ENCODE data around the gene WDFY1.

Gene WDFY1

DNA sequence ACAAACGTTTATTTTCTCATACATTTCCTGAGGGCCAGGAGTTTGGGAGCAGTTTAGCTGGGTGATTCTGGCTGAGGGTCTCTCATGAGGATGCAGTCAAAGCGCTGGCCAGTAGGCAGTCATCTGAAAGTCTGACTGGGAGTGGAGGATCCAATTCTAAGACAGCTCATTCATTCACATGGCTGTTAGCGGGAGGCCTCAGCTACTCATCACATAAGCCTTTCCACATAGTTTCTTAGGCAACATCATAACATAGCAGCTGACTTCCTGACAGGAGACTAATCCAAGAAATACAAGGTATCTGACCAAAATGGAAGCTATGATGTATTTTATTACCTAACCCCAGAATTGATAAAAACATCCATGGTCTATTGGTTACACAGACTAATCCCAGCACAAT, 9.3 kb upstream of the WDFY1 start:
- Histone ChIP-seq H3K27me3 (no peaks in the 10 kb centered on the region), H3K4me1 (peaks cover 9% of the 10 kb centered on the region), H3K9me3 (no peaks in the 10 kb centered on the region), H3K36me3 (peaks cover under 1% of the 10 kb centered on the region), H3K4me3 (ENCODE audit: low read depth, low read length) (no peak overlapping the region)
- no peak for DNase-seq
- TF ChIP-seq CTCF (IDR thresholded peaks at IDR 0.05; ENCODE audit: low read depth, low read length), result no peak

DNA sequence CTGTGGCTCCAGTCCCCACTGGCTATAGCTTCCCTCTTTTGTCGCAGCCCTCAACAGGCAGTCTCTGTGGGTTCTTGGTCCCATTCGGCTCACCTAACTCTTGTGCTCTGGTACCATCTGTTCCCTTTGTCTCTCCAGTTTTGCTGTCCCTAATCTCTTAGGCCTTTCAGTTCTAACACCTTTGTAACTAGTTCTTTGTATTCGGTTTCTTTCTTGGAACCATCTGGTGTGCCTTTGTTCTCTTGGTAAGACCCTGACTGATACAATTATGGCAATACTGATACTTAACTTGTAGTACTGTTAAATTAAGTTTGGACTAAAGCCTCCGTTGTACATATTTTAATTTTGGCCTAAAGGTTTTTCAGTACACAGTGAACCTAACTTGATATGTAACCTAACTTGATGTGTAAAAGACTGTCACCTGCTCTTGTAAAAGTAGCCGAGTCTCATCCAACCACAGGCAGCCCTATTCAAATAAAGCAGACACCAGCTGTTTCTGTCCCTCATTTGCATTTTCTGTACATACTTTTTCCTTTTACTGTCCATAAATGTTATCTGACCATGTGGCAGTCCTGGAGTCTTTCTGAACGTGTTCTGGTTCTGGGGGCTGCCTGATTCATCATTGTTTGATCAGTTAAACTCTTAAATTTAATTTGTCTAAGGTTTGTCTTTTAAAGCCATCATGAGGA, 7.3 kb upstream of the WDFY1 start:
- Histone ChIP-seq H3K27me3 (no peaks in the 10 kb centered on the region), H3K36me3 (no peaks in the 10 kb centered on the region), H3K9me3 (no peaks in the 10 kb centered on the region), H3K4me3 (ENCODE audit: low read depth, low read length) (no peak overlapping the region), H3K4me1 (peaks cover 9% of the 10 kb centered on the region)
- no peak for TF ChIP-seq CTCF (IDR thresholded peaks at IDR 0.05; ENCODE audit: low read depth, low read length)
- no peak for DNase-seq

DNA sequence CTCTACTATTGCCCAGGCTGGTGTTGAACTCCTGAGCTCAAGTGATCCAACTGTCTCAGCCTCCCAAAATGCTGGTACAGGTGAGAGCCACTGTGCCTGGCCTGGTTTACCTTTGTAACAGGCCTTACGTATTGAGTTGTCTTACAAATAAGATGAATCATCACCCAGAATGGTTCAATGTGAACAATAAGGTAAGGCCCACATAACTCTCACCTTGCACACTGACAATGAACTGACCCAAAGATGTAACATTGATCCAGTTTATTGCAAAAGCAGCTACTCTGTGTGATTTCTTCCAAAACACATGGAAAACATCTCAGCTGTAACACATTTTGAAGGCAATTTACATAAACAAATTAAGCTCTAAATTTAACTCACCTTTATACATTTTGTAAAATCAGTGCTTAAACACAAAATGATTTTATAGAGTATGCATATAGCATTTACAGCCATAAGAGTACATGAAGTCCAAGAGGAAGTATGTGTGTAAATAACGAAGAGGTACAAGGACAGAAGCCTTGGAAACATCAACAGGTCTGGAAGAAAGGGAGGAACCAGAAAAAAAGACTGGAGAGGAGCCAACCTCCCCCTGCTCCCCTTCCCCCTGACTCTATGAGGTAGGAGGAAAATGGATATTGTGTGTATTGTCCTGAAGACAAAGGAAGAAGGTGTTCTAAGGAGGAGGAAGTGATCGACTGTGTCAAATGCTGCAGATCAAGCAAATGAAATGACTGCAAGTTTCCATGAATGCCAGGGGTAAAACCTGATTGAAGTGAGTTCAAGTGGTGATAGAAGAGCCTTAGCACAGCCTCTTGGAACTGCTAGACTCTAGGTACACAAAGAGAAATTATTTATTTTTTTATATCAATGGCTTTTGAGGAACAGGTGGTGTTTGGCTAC, 5.6 kb upstream of the WDFY1 start:
- DNase-seq, result no peak
- TF ChIP-seq CTCF (IDR thresholded peaks at IDR 0.05; ENCODE audit: low read depth, low read length), result no peak
- H3K4me3 ChIP-seq (ENCODE audit: low read depth, low read length), result no peak overlapping the region
- no peaks in the 10 kb centered on the region for H3K36me3 ChIP-seq
- H3K27me3 ChIP-seq, result no peaks in the 10 kb centered on the region
- H3K4me1 ChIP-seq, result peaks cover 9% of the 10 kb centered on the region
- H3K9me3 ChIP-seq, result no peaks in the 10 kb centered on the region

DNA sequence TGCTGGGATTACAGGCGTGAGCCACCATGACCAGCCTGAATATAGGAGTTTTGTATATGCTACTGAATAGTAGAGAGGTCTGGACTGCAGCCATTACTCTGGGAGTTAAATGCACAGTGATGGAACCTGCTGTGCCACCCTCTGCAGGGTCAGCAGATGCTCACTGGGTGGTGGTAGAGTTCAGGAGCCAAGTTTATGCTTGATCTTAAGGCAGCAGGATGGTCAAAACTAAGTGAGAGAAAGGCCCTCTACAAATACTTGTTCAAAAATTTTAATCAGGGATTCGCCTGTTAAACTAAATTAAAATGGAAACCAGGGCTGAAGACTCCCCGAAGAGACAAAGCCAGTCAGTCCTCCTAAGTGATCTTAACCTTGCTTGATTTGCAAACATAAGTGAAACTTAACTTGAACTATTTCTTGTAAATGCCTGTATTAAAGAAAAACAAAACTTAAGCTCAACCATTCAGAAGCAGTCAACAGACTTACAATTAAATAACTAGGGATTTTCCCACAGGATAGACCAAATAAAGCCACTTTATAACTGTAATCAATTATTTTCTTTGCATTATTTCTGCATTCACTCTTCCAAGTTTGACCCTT, 4.2 kb upstream of the WDFY1 start:
- Histone ChIP-seq H3K4me3 (ENCODE audit: low read depth, low read length) (no peak overlapping the region), H3K27me3 (no peaks in the 10 kb centered on the region), H3K9me3 (no peaks in the 10 kb centered on the region), H3K36me3 (no peaks in the 10 kb centered on the region), H3K4me1 (peaks cover 9% of the 10 kb centered on the region)
- no peak for DNase-seq
- TF ChIP-seq CTCF (IDR thresholded peaks at IDR 0.05; ENCODE audit: low read depth, low read length), result 0 out of 2 replicates have a peak, but pooled peaks have one; percentile 6

DNA sequence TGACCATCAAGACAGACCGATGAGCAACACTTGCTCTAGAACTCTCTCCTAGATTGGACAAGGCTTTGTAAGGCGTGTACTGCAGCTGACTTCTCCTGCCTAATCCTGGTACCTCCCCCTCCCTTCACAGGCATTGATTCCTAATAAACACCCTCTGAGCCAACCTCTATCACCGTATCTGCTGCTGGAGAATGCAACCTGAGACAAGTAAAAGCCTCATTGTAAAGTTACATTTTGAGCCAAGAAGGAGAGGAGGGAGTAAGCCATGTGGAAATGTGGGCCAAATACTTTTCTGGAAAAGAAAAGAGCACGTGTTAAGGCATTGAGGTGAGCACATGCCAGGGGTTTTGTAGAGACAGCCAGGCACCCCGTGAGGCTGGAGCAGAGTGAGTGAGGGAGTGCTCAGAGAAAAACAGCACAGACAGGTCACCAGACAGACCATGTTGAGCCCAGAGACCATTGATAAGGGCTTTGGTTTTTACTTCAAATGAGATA, 2.6 kb upstream of the WDFY1 start:
- Histone ChIP-seq H3K36me3 (no peaks in the 10 kb centered on the region), H3K27me3 (no peaks in the 10 kb centered on the region), H3K9me3 (no peaks in the 10 kb centered on the region), H3K4me1 (peaks cover 16% of the 10 kb centered on the region), H3K4me3 (ENCODE audit: low read depth, low read length) (no peak overlapping the region)
- no peak for TF ChIP-seq CTCF (IDR thresholded peaks at IDR 0.05; ENCODE audit: low read depth, low read length)
- DNase-seq, result no peak
